Cortex of kidney (tissue), 1 donor: ENCODE data around the gene RETREG1.
"Not testable (repeated sequence)": the region's sequence is repeated elsewhere in the genome, so short reads cannot be mapped to it uniquely, and the experiment has no call there.

Experiments
- DNase-seq: peaks from one replicate; lab custom pipeline; 2025; lab: John Stamatoyannopoulos, UW

Gene RETREG1

DNA sequence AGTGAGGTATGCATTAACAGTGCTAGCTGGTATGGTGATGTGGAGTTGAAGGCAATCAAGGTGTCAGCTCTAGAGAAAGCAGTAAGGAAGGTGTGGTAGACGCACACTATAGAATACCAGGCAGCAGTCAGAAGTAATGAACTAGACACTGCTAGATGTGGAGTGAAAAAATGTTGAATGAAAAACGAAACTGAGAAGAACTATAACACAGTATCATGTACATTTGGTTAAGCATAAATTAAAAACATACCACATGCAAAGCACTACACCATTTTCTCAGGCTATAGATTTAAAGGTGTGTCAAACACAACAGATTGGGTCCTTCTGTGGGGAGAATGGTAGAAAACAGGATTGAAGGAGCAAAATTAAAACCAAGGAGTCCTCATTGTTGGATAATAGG is 166.6 kb downstream of the RETREG1 start:
- DNase-seq: no peak

DNA sequence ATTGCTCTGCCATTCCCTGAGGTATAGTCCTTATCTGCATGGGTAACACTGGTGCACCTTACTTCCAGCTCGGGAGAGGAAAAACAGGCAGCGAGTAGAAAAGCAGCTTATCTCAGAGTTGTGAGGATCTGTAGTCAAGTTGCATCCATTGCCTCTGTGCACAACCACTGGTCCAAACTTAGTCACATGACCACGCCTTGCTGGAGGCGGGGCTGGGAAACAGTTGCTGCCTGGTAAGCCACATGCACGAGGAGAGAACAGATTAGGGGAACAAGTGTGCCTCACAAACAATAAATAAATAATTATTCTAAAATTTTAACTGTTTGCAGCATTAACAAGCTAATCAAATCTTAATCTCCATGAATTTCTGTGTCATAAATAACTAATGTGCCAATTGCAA is 169.8 kb downstream of the RETREG1 start:
- no peak for DNase-seq

DNA sequence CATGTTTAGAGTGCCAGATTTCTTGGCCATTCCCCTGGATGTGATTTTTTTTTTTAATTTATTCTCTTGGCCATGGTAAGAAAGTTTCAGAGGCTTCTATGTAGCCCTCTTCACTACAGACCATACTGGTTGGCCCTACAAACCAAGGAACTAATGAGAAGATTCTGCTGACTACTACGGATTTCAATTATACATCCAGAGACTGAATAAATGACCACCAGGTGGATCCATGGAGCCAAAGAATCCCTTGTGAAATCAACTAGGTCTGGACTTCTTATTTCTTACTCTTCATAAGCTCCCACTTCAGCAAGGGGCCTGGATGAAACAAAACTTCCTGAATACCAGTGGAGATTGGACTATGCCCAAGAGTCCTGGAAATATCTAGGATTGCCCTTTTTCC is 178.8 kb downstream of the RETREG1 start:
- no peak for DNase-seq

DNA sequence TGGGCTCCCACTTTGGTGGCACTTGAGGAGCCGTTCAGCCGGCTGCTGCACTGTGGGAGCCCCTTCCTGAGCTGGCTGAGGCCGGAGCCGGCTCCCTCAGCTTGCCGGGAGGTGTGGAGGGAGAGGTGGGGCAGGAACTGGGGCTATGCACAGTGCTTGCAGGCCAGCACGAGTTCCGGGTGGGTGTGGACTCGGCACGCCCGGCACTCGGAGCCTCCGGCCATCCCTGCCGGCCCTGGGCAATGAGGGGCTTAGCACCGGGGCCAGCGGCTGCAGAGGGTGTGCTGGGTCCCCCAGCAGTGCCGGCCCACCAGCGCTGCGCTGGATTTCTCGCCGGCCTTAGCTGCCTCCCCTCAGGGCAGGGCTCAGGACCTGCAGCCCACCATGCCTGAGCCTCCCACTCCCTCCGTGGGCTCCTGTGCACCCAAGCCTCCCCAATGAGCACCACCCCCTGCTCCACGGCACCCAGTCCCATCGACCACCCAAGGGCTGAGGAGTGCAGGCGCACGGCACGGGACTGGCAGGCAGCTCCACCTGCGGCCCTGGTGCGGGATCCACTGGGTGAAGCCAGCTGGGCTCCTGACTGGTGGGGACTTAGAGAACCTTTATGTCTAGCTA is 180.6 kb downstream of the RETREG1 start:
- DNase-seq: not testable (repeated sequence)

DNA sequence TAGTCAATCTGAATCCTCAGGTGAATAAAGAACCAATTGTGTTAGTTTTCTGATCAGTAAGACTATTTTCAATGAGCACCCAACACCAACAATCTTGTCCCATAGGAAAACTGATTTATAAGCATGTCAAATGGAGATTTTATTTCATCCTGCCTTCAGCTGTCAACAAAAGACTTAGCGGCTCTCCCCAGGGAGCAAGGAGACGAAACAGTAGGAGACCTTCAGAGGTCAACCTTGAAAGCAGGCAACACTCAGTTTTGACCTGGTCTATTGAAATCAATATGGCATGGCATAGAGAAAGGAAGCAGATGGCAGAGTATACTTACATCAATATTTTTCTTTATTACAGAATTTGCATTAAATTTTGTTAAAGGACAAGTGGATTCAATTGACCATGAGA is 185.3 kb downstream of the RETREG1 start:
- no peak for DNase-seq

DNA sequence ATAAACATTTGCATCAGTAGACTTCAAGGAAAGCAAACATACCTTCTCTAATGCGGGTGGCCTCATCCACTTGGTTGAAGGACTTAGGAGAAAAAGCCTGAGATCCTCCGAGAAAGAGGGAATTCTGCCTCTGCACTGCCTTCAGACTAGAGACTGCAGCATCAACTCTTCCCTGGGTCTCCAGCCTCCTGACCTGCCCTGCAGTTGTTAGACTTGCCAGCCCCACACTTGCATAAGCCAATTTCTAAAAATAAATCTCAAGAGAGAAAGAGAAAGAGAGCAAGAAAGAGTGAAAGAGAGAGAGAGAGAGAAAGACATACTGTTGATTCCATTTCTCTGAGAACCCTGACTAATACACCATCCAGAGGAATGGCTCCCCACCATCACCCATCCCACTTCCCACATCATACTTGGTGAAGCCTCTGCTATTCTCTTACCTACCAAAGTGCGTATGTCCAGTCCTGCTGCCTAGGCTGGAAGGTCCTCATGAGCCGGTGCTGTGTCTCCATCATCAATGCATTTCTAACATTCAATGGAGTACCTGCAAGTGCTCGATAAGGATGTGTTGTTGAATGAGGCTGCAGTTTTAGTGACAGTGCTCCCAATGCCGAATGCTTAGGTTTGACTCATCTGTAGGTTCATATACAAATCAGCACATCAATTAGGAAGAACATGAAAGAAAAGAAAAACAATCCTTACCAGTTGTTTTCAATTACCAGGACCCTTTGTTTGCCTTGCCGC is 186.3 kb downstream of the RETREG1 start:
- no peak for DNase-seq

DNA sequence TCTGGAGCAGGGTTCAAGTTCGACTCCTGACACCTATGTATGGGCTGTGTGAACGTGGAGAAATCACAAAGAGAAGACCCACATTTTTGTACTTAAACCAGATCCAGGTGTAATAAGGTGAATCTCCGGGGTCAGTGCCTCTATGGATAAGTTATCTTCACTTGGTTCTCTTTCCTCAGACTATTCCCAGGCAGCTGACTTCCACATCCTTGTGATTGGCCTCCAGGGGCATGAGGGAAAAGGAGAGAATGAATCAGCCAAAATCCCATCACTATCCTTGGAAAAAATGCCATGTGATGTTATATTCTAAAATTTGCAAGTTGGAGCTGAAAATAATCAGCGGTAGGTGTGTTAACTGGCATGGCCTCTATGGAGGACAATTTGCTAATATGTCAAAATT is 188.4 kb downstream of the RETREG1 start:
- no peak for DNase-seq

DNA sequence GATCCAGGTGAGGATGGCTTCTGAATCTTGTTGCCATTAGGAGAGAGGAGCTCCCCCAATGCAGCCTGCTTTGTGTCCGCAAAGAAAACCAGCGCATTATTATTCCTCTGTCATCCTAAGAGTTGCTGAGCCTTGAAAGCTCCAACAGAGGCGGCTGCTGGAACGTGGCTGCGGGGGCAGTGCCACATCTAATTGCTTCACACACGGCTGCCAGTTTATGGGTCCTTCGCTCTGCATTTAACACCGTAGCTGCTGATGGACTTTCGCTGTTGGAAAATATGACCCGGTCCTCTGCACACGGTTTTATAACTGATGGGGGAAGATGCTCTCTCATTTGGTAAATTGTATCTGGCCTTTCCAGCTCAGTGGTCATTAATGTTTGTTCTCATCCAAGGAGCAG is 189.2 kb downstream of the RETREG1 start:
- DNase-seq: no peak
